COLO829 (cell line): ENCODE results near the gene STIL.
"Not testable (repeated sequence)": the region's sequence is repeated elsewhere in the genome, so short reads cannot be mapped to it uniquely, and the experiment has no call there.

Experiments
- DNase-seq: peaks from one replicate; pipeline ENCODE4 v3.0.0; 2012; ENCODE audit warnings: low spot score

STIL gene

DNA sequence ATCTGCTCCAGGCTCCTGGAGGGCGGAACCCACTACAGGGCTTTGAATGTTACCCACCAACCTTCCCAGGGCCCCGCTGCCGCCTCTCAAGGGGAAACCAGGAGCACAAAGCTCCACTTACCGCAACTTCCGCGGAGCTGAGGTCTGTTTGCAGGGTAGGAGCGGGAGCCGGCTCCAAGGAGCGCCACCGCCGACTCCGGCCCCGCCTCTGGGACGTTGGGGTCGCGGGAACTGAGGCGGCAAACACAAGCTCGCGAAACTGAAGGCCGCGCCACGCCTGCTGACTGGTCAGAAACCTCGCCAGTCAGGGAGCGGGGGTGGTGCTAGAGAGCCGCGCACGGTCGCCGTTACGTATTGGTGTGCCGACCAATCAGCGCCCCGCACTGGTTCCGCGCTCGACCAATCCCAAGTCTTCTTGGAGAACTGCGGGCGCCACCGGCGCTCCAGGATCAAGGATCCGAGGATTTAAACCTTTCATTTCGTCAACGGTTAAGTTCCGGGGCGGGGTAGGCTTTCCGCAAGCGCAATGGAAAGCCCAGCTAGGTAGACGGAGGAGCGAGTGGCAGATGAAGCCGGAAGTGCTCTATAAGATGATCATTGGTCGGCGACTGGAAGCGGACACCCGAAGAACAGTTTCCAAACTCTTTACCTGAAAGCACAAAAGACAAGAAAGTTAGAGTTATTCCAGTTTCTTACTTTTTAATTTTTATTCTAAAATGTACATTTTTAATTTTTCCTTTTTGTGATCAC, at the start of gene STIL:
STIL (minus strand) TSS at position 233 of the 750 bp plus-strand sequence. CDS start 3,828 bp downstream, outside the sequence.
- peak; percentile 97 for DNase-seq

DNA sequence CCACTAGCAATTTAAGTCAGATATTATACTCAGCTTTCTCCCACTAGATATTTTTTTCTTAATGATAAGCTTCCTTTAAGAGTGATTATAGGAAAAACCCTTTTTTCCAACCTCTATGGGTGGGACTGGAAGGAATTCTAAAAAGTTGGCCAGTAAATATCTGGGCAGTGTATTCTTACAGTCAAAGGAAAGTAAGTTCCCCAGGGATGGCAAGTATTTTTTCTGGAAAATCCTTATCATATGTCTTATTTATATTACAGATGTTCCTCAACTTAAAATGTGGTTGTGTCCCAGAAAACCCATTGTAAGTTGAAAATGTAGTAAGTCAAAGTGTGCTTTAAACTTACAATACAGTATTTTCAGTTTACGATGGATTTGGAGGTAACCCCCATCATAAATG, 48.9 kb upstream of the STIL start:
- no peak for DNase-seq

GRCh38 chr1:47361380-47361779, 47.4 kb upstream of the STIL start:
- DNase-seq, result no peak

- no peak for DNase-seq
Measured at GRCh38 chr1:47351305-47351704, 37.4 kb upstream of the STIL start.

GRCh38 chr1:47348246-47348645, 34.3 kb upstream of the STIL start:
- no peak for DNase-seq

DNA sequence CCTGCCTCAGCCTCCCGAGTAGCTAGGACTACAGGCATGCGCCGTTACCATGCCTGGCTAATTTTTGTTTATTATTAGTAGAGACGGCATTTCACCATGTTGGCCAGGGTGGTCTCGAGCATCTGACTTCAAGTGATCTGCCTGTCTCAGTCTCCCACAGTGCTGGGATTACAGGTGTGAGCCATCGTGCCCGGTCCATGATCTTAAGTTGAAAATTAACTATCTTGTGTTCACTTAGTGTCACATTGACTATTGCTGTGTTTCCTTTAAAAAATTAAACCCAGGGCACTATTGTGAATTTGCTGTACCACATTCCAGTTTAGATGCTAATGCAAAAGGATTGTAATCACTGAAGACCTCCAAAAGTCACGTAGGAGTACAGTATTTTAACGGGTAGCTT, 33.8 kb upstream of the STIL start:
- no peak for DNase-seq

DNA sequence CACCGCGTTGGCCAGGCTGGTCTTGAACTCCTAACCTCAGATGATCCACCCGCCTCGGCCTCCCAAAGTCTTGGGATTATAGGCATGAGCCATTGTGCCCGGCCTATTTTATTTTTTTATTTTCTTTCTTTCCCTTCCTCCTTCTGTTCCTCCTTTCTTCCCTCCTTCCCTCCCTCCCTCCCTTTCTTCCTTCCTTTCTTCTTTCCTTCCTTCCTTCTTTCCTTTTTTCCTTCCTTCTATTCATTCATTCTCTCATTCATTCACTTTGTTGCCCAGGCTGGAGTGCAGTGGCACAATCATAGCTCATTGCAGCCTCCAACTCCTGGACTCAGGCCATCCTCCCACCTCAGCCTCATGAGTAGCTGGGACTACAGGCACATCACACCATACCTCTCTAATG, 33.0 kb upstream of the STIL start:
- DNase-seq, result not testable (repeated sequence)

GRCh38 chr1:47340227-47340626, 26.3 kb upstream of the STIL start:
- peak; percentile 26 for DNase-seq

DNA sequence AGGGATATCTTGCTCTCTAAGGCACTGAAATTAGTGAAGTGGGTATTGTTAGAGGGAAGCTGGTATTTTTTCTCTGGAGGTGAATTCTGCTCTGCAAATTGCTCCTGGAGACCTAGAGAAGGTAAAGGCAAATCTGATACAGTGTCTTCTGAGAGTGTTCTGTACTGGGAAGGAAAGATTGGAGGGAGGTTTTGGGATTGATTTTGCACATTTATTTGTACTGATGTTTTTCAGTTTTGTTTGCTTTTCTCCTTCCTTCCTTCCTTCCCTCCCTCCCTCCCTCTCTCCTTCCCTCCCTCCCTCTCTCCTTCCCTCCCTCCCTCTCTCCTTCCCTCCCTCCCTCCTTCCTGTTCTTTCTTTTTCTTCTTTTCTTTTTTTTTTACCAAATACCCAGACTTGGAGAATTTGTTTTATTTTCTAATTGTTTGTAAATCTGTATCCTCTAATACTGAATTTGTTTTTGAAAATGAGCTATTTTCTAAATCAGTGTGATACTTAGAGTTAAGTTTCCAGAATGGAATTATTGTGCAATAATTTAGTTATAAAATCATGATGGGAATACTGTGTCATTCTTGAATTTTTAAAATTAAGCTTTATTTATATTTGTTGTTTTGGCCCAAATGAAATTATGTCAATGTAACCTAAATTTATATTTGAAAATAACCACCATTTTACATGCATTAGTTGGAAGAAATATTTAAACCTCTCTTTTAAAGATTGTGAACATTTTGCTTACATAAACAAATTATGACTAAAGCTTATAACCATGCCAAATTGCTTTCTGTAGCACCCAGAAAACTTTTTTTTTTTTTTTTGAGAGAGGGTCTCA, 24.5 kb upstream of the STIL start:
- no peak for DNase-seq

DNA sequence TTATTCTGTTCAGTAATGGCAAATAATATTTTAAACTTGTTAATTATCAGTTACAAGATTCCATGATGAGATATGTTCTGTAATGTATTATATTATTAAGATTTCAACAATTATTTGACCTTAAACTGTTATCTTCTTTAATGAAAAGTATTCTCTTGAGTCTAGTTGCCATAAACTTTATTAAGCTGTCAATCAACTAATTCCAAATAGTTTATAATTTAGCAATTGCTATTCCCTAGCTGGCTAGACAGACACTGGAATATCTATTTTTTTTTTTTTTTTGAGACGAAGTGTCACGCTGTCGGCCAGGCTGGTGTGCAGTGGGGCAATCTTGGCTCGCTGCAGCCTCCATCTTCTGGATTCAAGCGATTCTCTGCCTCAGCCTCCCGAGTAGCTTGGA, 23.4 kb upstream of the STIL start:
- no peak for DNase-seq

- no peak for DNase-seq
Measured at GRCh38 chr1:47334765-47335435, 21.0 kb upstream of the STIL start.

DNA sequence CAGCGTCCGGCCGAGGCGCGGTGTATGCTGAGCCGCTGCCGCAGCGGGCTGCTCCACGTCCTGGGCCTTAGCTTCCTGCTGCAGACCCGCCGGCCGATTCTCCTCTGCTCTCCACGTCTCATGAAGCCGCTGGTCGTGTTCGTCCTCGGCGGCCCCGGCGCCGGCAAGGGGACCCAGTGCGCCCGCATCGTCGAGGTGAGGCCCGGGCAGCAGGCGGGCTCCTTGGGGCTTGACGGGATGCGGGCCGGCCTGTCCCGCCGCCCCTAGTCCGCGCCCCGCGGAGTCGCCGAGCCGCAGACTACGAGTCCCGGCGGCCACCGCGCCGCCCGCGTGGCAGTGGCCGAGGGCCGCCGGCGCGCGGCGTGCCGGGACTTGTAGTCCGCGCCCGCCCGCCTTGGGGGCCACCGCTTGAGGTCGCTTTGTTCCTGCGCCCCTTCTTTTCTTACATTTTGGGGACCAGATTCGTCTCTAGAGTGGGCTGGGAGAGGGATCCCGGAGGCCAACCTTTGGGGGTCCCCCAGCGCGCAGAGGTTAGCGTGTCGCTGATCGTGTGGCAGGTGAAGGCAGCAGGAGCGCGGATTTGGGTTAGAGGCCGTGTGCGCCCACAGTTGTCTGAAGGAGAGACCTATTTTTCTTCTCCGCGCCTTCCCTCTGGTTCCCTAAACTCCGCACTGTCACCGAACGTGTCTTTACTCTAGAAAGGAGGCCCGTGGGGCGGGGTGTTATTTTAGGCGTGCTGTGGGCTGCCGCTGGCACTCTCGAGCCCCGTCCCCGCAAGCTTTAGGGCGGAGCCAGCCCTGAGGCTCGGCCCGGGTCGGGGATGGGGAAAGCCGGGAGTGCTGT, 20.2 kb upstream of the STIL start:
- DNase-seq, result peak; percentile 69

GRCh38 chr1:47333578-47333921, 19.6 kb upstream of the STIL start, which contains the start of gene CMPK1:
Gene CMPK1, plus strand, starts transcription at chr1:47333790. Its CDS starts 156 bp downstream, at chr1:47333946.
- DNase-seq, result peak; percentile 66

- DNase-seq, result no peak
Measured at GRCh38 chr1:47332779-47333577, 19.0 kb upstream of the STIL start.

GRCh38 chr1:47331875-47332274, 17.9 kb upstream of the STIL start:
- no peak for DNase-seq

DNA sequence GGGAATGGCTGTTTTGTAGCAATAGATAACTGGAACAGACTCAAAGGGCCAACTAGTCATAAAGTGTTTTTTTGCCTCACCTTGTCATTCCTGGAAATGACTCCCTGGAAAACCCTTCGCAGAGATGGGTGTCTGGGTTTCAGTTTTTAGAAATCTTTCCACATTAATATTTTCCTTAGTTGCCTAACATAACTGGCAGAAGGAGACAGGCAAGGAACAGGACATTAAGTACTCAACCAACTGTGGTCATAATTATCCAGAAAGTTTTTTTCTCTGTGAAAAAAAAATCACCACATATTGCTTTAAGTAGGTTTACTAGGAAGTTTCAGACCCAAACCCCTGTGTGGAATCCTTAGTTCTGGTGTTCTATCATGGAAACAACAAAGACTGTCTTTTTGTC, 16.3 kb upstream of the STIL start:
- DNase-seq, result no peak

- DNase-seq, result no peak
Measured at GRCh38 chr1:47328992-47329391, 15.0 kb upstream of the STIL start.

DNA sequence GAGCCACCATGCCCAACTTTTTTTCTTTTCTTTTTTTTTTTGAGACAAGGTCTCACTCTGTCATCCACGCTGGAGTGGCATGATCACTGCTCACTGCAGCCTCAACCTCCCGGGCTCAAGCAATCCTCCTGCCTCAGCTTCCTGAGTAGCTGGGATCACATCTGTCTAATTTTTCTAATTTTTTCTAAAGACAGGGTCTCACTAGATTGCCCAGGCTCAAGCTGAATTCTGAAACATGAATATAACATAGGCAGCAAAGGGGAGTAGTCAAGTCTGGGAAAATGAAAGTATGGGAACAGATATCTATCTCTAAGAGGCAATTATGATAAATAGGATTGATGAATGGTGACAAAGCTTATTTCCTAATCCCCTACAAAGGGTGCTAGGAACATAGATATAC, 12.3 kb upstream of the STIL start:
- no peak for DNase-seq

GRCh38 chr1:47325528-47325927, 11.6 kb upstream of the STIL start:
- no peak for DNase-seq

DNA sequence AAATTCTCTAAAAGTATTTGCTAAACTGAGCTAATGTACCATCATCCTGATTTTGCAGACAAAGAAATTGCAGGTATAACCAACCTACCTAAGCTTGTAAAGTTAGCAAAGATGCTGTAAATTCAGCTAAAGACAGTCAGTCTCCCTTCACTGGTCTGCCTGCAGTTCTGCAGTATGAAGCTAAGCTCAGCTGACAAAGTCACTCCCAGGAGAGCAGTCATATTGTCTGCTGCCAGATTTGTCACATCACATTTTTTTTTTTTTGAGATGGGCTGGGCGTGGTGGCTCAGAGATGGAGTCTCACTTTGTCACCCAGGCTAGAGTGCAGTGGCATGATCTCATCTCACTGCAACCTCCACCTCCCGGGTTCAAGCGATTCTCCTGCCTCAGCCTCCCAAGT, 10.7 kb upstream of the STIL start:
- DNase-seq, result no peak

DNA sequence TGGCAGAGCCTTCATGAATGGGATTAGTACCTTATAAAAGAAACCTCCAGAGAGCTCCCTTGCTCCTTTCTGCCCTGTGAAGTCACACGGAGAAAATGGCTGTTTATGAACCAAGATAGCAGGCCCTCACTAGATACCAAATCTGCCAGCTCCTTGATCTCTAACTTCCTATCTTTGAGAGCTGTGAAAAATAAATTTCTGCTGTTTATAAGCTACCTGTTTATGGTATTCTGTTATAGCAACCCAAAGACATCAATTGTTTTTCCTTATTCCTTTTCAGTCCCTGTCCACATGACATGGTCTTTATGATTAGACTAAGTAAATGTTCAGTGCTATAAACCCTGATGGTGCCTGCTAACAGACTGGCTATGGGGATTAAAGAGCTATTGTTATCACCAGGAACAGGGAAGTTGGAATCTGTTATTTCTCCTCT, 9.7 kb upstream of the STIL start:
- DNase-seq, result no peak
